Measurements from ENCODE around the gene NELFB.

- peak in 1 of 11 experiments; percentile 10 for TF ChIP-seq CTCF (IDR thresholded peaks at IDR 0.05 in 8 of 11, conservative IDR thresholded peaks at IDR 0.05 in 3 of 11)
- peak in 2 of 3 donors; percentile 30 to 33 for TF ChIP-seq POLR2AphosphoS5 (IDR thresholded peaks at IDR 0.05)
Observed at GRCh38 chr9:137240318-137240840, 14.7 kb upstream of the NELFB start.

Measured in spleen (tissue), 7 donors.